ENCODE measurements around the gene PRDM8.

DNA sequence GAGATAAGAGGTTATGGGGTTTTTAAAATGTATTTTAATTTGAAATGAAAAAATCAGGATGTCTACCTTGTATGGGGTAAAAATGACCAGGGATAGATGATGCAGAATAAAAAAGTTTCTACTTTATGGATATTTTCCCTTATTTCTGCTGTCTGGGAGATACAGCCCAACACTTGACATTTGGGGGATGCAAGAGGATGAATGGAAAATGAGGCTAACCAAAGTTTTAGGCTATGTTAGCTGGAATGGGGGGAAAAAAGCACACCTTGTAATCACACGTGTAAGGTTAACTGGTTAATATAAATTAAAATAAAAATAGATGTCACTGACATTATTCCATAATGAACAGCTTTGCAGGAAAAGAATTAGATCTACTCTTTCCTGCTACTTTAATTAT is 1.1 kb downstream of the PRDM8 start:
- TF ChIP-seq, protein P1, sequence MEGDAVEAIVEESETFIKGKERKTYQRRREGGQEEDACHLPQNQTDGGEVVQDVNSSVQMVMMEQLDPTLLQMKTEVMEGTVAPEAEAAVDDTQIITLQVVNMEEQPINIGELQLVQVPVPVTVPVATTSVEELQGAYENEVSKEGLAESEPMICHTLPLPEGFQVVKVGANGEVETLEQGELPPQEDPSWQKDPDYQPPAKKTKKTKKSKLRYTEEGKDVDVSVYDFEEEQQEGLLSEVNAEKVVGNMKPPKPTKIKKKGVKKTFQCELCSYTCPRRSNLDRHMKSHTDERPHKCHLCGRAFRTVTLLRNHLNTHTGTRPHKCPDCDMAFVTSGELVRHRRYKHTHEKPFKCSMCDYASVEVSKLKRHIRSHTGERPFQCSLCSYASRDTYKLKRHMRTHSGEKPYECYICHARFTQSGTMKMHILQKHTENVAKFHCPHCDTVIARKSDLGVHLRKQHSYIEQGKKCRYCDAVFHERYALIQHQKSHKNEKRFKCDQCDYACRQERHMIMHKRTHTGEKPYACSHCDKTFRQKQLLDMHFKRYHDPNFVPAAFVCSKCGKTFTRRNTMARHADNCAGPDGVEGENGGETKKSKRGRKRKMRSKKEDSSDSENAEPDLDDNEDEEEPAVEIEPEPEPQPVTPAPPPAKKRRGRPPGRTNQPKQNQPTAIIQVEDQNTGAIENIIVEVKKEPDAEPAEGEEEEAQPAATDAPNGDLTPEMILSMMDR (IDR thresholded peaks at IDR 0.05): no peak
- TF ChIP-seq POLR2A (IDR thresholded peaks at IDR 0.05) (no peak), POLR2AphosphoS5 (IDR thresholded peaks at IDR 0.05) (no peak)

Measured in prostate gland (tissue), 2 donors.